T-helper 17 cell (primary cell): Measurements from ENCODE around the gene EPG5. TPM values are rescaled to one million over a fixed set of nuclear protein-coding genes. Genes with fewer than 3 reads are reported as not detected.
"Not testable (repeated sequence)": the region's sequence is repeated elsewhere in the genome, so short reads cannot be mapped to it uniquely, and the experiment has no call there.

ENCODE experiments used
- ATAC-seq: fragments of 150-1000 bp; cut with Tn5 transposase; 2 replicates; pipeline ENCODE4 v1.10.0; 2021; ENCODE audit warnings: mild to moderate bottlenecking, moderate library complexity
- DNase-seq, 3 donors: peaks; one replicate each; pipeline versions ENCODE4 v3.0.0 to v3.0.0-alpha.2; 2020 to 2021
- H3K9me3 ChIP-seq: one replicate; pipeline ENCODE4 v1.7.0; 2013; ENCODE audit warnings: low read length, mild to moderate bottlenecking; ENCODE audit not compliant: control insufficient read depth, poor library complexity, severe bottlenecking
- H3K27ac Mint-ChIP-seq: one replicate; pipeline ENCODE4 v1.8.0; 2022; ENCODE audit warnings: mild to moderate bottlenecking, moderate library complexity, mixed read lengths
- H3K27me3 Mint-ChIP-seq: one replicate; pipeline ENCODE4 v1.8.0; 2022; ENCODE audit warnings: mixed read lengths
- H3K36me3 Mint-ChIP-seq: one replicate; pipeline ENCODE4 v1.8.0; 2022; ENCODE audit warnings: low read depth, mixed read lengths
- H3K4me1 Mint-ChIP-seq: one replicate; pipeline ENCODE4 v1.8.0; 2022; ENCODE audit warnings: mild to moderate bottlenecking, mixed read lengths
- H3K4me3 Mint-ChIP-seq: one replicate; pipeline ENCODE4 v1.8.0; 2022; ENCODE audit warnings: mild to moderate bottlenecking, moderate library complexity, mixed read lengths
- total RNA-seq, 4 donors: library from RNA in 2 of 4; stranded (reverse) in 2 of 4; gene quantifications; one replicate each; pipeline ENCODE4 v1.2.3 and lab custom pipeline; 2022 to 2026

Gene EPG5
- total RNA-seq, 2 donors from 2014 or later, result 46.6 to 76.5 TPM

DNA sequence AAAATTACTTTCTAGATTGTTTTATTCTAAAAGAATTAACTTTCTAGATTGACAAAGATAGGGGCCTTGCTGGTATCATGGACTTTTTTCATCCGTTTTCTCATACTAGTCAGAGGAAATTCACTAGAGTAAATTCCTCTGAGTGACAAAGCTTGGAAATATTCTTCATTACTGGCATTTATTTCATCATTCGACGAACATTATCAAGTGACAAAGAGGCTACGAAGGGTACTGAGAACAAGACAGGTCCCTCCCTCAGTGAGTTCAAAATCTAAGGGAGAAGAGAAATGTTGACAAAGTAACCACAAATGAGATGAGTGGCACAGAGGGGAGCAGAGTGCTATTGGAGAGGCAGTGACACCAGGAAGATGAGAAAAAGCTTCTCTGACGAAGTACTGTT is 4.3 kb downstream of the EPG5 start:
- DNase-seq (peak in 2 of 3 donors; percentile 13 to 20), ATAC-seq (peak; percentile 66)
- Mint-ChIP-seq H3K27me3 (no peaks in the 10 kb centered on the region), H3K27ac (peak overlapping the region; percentile 98), H3K4me1 (peaks cover 61% of the 10 kb centered on the region), H3K36me3 (peaks cover 17% of the 10 kb centered on the region), H3K4me3 (peak overlapping the region; percentile 78)
- no peaks in the 10 kb centered on the region for H3K9me3 ChIP-seq

DNA sequence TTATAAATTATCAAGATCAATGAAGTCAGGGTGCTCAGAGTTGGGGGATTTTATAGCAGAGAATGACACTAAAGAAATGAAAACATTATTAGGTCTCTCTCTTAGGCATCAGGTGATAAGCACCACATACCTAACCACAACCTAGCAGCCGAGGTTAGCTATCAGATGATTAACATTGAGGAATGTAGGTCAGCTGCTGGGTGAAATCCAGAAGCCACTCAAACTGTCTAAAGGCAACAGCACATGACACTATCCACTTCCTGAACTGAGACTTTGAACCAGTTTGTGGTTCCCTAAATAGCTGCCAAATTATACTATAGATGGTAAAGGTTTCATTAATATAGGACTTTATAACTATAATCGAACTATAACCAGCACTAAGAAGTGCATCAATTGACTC is 4.7 kb downstream of the EPG5 start:
- peaks cover 61% of the 10 kb centered on the region for H3K4me1 Mint-ChIP-seq
- H3K27me3 Mint-ChIP-seq, result no peaks in the 10 kb centered on the region
- peak overlapping the region; percentile 78 for H3K4me3 Mint-ChIP-seq
- peaks cover 17% of the 10 kb centered on the region for H3K36me3 Mint-ChIP-seq
- peak; percentile 83 for ATAC-seq
- H3K27ac Mint-ChIP-seq, result peak overlapping the region; percentile 98
- no peaks in the 10 kb centered on the region for H3K9me3 ChIP-seq
- peak; percentile 22 to 60 (median 53) for DNase-seq

- not testable (repeated sequence) for DNase-seq, H3K27me3 Mint-ChIP-seq, H3K9me3 ChIP-seq, H3K4me3 Mint-ChIP-seq, ATAC-seq
- Mint-ChIP-seq H3K27ac (peak overlapping the region; percentile 98), H3K36me3 (peaks cover 17% of the 10 kb centered on the region), H3K4me1 (peaks cover 61% of the 10 kb centered on the region)
Measured at GRCh38 chr18:45959484-45959883, 7.6 kb downstream of the EPG5 start.

GRCh38 chr18:45958730-45959129 is 8.4 kb downstream of the EPG5 start:
- peak overlapping the region; percentile 98 for H3K27ac Mint-ChIP-seq

DNA sequence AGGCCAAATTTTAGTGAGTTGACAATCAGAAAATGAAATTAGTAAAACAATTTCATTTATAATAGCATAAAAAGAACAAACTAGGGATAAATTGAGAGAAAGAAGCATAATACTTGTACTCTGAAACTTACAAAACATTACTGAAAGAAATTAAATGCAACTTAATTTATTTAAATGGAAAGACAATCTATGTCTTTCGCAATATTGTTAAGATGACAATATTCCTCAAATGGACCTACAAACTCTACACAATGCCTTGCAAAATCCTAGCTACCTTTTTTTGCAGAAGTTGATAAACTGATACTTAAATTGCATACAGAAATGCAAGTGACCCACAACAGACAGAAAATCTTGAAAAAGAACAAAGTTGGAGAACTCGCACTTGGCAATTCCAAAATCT is 9.1 kb downstream of the EPG5 start:
- no peaks in the 10 kb centered on the region for H3K9me3 ChIP-seq
- ATAC-seq, result no peak
- no peak overlapping the region for H3K4me3 Mint-ChIP-seq
- no peak for DNase-seq
- peak overlapping the region; percentile 11 for H3K27ac Mint-ChIP-seq
- H3K27me3 Mint-ChIP-seq, result no peaks in the 10 kb centered on the region
- peaks cover 61% of the 10 kb centered on the region for H3K4me1 Mint-ChIP-seq
- peaks cover 14% of the 10 kb centered on the region for H3K36me3 Mint-ChIP-seq

More at GRCh38 chr18:45958730-45959129, 8.4 kb downstream of the EPG5 start:
- no peaks in the 10 kb centered on the region for H3K9me3 ChIP-seq
- Mint-ChIP-seq H3K4me1 (peaks cover 61% of the 10 kb centered on the region), H3K4me3 (peak overlapping the region; percentile 36), H3K36me3 (peaks cover 18% of the 10 kb centered on the region), H3K27me3 (no peaks in the 10 kb centered on the region)
- DNase-seq (no peak), ATAC-seq (no peak)

- H3K27ac Mint-ChIP-seq, result no peak overlapping the region
- DNase-seq (no peak), ATAC-seq (no peak)
- peaks cover 61% of the 10 kb centered on the region for H3K4me1 Mint-ChIP-seq
- H3K36me3 Mint-ChIP-seq, result peaks cover 17% of the 10 kb centered on the region
- H3K27me3 Mint-ChIP-seq, result no peaks in the 10 kb centered on the region
- no peaks in the 10 kb centered on the region for H3K9me3 ChIP-seq
- H3K4me3 Mint-ChIP-seq, result no peak overlapping the region
Measured at GRCh38 chr18:45957100-45957499, 10.0 kb downstream of the EPG5 start.

DNA sequence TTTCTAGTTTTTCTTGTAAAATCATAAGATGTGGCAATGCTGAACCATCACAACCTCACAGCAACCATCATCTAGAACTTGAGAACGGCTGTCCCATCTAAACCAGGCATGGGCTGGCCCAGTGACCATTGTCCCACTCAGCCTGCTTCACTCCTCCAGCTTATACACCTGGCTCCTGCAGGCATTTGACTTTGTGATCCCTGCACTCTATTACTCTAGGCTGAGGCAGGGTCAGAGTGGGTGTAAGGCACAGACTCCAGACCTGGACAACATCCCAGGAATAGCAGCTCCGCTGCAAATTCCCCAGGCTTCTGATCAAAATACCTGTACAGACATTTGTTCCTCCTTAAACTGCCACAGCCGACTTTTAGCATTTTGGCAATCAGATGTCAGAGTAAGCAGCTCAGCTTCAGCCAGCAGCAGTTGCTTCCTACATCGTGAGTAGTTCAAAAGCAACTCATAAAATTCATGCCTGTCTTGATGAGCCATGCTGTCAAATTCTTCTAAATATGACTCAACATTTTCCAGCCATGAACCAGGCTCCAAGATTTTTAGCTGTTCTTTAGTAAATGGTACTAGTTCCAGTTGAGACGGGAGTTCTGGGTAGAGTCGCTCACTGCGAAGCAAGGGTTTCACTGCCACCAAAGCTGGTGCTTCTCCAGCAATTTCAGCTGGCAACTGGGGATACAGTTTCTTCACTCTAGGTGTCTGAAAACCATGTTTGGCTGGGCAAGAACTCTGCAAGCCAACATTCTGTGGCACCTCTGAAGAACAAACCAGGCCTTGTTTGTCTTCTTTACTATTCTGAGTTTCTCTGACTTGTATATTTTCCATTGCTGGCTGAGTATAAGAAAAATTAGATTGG is 12.8 kb downstream of the EPG5 start:
- peaks cover 13% of the 10 kb centered on the region for H3K36me3 Mint-ChIP-seq
- DNase-seq, result no peak
- H3K4me3 Mint-ChIP-seq, result no peak overlapping the region
- H3K9me3 ChIP-seq, result no peaks in the 10 kb centered on the region
- peaks cover 49% of the 10 kb centered on the region for H3K4me1 Mint-ChIP-seq
- H3K27me3 Mint-ChIP-seq, result no peaks in the 10 kb centered on the region
- no peak overlapping the region for H3K27ac Mint-ChIP-seq
- no peak for ATAC-seq

DNA sequence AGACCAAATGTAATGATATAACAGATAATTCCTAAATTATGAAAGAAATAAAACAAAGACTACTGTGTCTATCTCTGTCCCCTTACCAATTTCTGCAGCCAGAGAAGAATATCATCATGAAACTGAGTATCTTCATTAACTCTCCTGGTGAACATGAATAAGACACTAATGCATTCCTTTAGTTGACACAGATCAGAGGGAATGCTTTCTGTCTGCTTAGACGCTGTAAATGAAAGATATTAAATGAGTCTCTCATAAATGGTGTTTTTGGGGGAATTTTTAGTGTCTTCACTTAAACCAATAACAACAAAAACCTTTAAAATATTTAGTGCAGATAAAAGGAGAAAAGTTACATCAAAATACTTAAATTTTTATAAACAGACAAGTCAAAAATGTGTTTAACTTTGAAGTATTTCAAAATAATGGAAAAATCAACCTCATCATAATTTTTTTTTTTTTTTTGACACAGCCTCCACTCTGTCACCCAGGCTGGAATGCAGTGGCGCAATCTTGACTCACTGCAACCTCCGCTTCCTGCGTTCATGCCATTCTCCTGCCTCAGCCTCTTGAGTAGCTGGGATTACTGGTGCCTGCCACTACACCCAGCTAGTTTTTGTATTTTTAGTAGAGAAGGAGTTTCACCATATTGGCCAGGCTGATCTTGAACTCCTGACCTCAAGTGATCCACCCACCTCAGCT is 16.0 kb downstream of the EPG5 start:
- H3K4me3 Mint-ChIP-seq, result no peak overlapping the region
- peak overlapping the region; percentile 82 for H3K27ac Mint-ChIP-seq
- no peaks in the 10 kb centered on the region for H3K27me3 Mint-ChIP-seq
- DNase-seq (no peak), ATAC-seq (no peak)
- peaks cover 39% of the 10 kb centered on the region for H3K4me1 Mint-ChIP-seq
- H3K9me3 ChIP-seq, result no peaks in the 10 kb centered on the region
- H3K36me3 Mint-ChIP-seq, result peaks cover 17% of the 10 kb centered on the region

GRCh38 chr18:45945669-45946068 is 21.5 kb downstream of the EPG5 start:
- Mint-ChIP-seq H3K36me3 (peaks cover 20% of the 10 kb centered on the region), H3K4me1 (peaks cover 12% of the 10 kb centered on the region), H3K27ac (peak overlapping the region; percentile 34), H3K4me3 (no peak overlapping the region), H3K27me3 (no peaks in the 10 kb centered on the region)
- no peaks in the 10 kb centered on the region for H3K9me3 ChIP-seq
- no peak for DNase-seq
- ATAC-seq, result no peak

DNA sequence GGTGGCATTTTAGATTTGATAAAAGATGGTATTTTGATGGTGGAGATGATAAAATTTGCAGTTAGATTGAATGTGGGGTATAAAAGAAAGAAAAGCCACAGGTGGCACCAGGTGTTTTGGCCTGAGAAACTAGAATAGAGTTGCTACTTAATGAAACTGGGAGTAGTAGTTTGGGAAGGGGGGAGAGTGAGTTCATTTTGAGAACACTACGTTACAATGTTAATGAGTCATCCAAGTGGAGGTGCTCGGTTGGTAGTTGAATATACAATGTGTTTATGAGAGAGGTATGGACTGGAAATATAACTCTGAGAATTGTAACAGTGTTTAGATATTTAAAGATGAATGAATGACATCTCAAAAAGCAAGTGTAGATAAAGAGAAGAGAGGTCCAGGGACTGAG is 26.4 kb downstream of the EPG5 start:
- no peak overlapping the region for H3K4me3 Mint-ChIP-seq
- no peak for ATAC-seq
- H3K9me3 ChIP-seq, result no peaks in the 10 kb centered on the region
- no peaks in the 10 kb centered on the region for H3K27me3 Mint-ChIP-seq
- H3K27ac Mint-ChIP-seq, result no peak overlapping the region
- H3K36me3 Mint-ChIP-seq, result peaks cover 30% of the 10 kb centered on the region
- DNase-seq, result no peak
- H3K4me1 Mint-ChIP-seq, result peaks cover 25% of the 10 kb centered on the region

- no peaks in the 10 kb centered on the region for H3K9me3 ChIP-seq
- Mint-ChIP-seq H3K27me3 (no peaks in the 10 kb centered on the region), H3K4me3 (no peak overlapping the region), H3K4me1 (peaks cover 25% of the 10 kb centered on the region), H3K36me3 (peaks cover 30% of the 10 kb centered on the region), H3K27ac (no peak overlapping the region)
- ATAC-seq (no peak), DNase-seq (no peak)
Measured at GRCh38 chr18:45939236-45939635, 27.9 kb downstream of the EPG5 start.

DNA sequence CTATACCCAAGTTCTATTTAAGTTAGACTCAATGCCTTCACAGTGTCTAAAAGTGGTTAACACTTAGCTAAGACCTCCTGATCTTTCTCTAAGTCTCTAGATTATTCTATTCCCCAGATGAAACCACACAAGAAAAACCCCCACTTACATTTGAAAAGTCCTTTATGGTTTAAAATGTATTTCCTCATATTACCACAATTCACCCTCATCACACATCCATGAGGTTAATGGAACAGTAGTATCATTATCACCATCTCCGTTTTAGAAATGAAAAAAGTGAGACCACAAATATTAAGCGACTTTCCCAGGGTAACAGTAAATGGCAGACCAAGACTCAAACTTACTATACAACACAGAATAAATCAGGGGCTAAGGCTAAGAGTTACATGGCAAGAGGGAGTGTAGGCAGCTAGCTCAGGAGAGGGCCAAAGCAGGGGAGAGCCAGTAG is 28.6 kb downstream of the EPG5 start:
- peak overlapping the region; percentile 75 for H3K27ac Mint-ChIP-seq
- H3K4me3 Mint-ChIP-seq, result peak overlapping the region; percentile 76
- peaks cover 27% of the 10 kb centered on the region for H3K36me3 Mint-ChIP-seq
- H3K4me1 Mint-ChIP-seq, result peaks cover 25% of the 10 kb centered on the region
- no peaks in the 10 kb centered on the region for H3K9me3 ChIP-seq
- ATAC-seq, result peak; percentile 84
- DNase-seq, result no peak
- H3K27me3 Mint-ChIP-seq, result no peaks in the 10 kb centered on the region

DNA sequence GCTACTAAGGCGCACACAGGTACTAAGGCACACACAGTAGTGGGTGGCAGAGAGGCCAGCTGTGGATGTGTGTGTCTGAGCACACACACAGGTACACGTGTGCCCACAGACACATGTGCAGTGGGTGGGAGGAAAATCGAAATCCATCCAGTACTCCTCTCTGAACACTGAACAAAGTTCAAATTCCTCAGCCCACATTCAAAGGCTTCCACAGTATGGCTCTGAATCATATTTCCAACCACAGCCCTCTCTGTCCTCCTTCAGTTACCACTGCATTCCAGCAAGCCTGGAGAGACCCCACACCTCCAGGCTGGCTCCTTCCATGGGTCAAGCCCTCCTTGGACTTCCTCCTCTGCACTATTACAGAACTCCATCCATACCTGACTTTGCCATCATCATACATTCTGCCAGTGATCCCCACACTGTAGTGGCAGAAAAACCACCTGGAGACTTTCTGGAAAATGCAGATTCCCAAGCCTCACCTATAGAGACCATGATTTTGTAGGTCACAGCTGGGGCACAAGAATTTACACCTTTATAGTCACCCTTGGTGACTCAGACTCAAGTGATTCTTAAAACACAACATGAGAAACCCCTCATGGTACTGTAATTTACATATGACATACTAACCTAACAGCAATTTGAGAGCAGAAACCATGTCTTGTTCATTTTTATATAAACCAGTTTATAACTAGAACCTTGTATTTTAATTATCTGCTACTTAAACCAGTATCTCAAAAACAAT is 31.4 kb downstream of the EPG5 start:
- H3K9me3 ChIP-seq, result no peaks in the 10 kb centered on the region
- peaks cover 18% of the 10 kb centered on the region for H3K36me3 Mint-ChIP-seq
- peak overlapping the region; percentile 19 for H3K4me3 Mint-ChIP-seq
- no peak overlapping the region for H3K27ac Mint-ChIP-seq
- no peaks in the 10 kb centered on the region for H3K27me3 Mint-ChIP-seq
- ATAC-seq (no peak), DNase-seq (no peak)
- peaks cover 28% of the 10 kb centered on the region for H3K4me1 Mint-ChIP-seq
